ENCODE measurements around the gene DKKL1. TPM values are rescaled to one million over a fixed set of nuclear protein-coding genes. Genes with fewer than 3 reads are reported as not detected.

DKKL1 gene
- polyA plus RNA-seq, 1 donor from 2014 or later: 2.8 TPM

- no peak within 1 kb of the TSS for H3K4me3 ChIP-seq (ENCODE audit: low read length)
- H3K79me2 ChIP-seq (replicated peaks; ENCODE audit: insufficient read depth, low read length): no peaks in the 10 kb centered on the region
- no peak within 1 kb of the TSS for H2AFZ ChIP-seq (ENCODE audit: low read depth, low read length)
- no peak within 1 kb of the TSS for H3K27ac ChIP-seq (ENCODE audit: low read length)
- no peaks in the 10 kb centered on the region for H3K36me3 ChIP-seq (ENCODE audit: insufficient read depth, low read length)
- H3K4me2 ChIP-seq (ENCODE audit: low read length): no peak within 1 kb of the TSS
- no peaks in the 10 kb centered on the region for H3K27me3 ChIP-seq (ENCODE audit: insufficient read depth, low read depth, low read length)
- H4K20me1 ChIP-seq (ENCODE audit: insufficient read depth): no peaks in the 10 kb centered on the region
- no peaks in the 10 kb centered on the region for H3K9me2 ChIP-seq (ENCODE audit: insufficient read depth, low read length)
- no peaks in the 10 kb centered on the region for H3F3A ChIP-seq (ENCODE audit: insufficient read depth, low read length, poor library complexity, severe bottlenecking)
- no peaks in the 10 kb centered on the region for H3K9me3 ChIP-seq (ENCODE audit: low read length)
- H3K9ac ChIP-seq (ENCODE audit: low read length): no peak within 1 kb of the TSS
- TF ChIP-seq SMC3 (conservative IDR thresholded peaks at IDR 0.05; ENCODE audit: poor library complexity) (no peak), CTCF (IDR thresholded peaks at IDR 0.05; ENCODE audit: poor library complexity, severe bottlenecking) (no peak), TAF1 (IDR thresholded peaks at IDR 0.05; ENCODE audit: low read depth) (no peak), REST (IDR thresholded peaks at IDR 0.05; ENCODE audit: borderline replicate concordance) (no peak), EP300 (conservative IDR thresholded peaks at IDR 0.05; ENCODE audit: poor library complexity, severe bottlenecking) (no peak), RAD21 (conservative IDR thresholded peaks at IDR 0.05) (no peak), POLR2AphosphoS5 (IDR thresholded peaks at IDR 0.05) (no peak), MXI1 (conservative IDR thresholded peaks at IDR 0.05; ENCODE audit: poor library complexity, severe bottlenecking) (no peak), EZH2 (IDR thresholded peaks at IDR 0.05; ENCODE audit: borderline replicate concordance, insufficient read depth, low read length, poor library complexity, severe bottlenecking) (no peak)
Measured at GRCh38 chr19:49335071-49335783, 28.4 kb upstream of the DKKL1 start, which contains the start of gene CD37. CD37 (plus strand) TSS chr19:49335406; CDS start chr19:49335541, 135 bp downstream.

DNA sequence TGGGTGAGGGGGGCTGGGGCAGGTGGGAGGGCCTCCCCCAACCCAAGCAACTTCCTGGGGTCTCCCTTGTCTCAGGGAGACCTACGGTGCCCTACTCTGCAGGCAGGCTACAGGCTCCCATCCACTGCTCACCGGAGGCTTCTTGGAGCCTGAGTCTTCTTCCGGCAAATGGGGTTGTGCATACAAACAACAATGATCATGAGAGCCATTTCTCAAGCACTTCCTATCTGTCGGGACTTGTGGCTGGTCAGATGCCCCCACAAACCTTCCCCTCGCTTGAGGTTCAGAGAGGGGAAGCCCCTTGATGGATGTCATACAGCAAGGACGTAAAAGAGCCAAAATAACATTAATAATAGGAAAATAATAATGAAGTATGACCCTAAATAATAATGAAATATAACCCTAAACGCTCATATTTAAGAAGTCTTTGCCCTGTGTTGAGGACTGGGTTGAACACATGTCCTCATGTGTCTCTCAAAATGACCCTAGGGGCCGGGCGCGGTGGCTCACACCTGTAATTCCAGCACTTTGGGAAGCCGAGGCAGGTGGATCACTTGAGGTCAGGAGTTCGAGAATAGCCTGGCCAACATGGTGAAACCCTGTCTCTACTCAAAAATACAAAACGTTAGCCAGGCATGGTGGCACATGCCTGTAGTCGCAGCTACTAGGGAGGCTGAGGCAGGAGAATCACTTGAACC is 27.7 kb upstream of the DKKL1 start:
- Histone ChIP-seq H2AFZ (ENCODE audit: low read depth, low read length) (no peak overlapping the region), H3K9me3 (ENCODE audit: low read length) (no peaks in the 10 kb centered on the region), H3K27ac (ENCODE audit: low read length) (no peak overlapping the region), H3K27me3 (ENCODE audit: insufficient read depth, low read depth, low read length) (no peaks in the 10 kb centered on the region), H3K9ac (ENCODE audit: low read length) (no peak overlapping the region), H3K36me3 (ENCODE audit: insufficient read depth, low read length) (no peaks in the 10 kb centered on the region), H4K20me1 (ENCODE audit: insufficient read depth) (no peaks in the 10 kb centered on the region), H3K4me3 (ENCODE audit: low read length) (no peak overlapping the region), H3K9me2 (ENCODE audit: insufficient read depth, low read length) (no peaks in the 10 kb centered on the region), H3F3A (ENCODE audit: insufficient read depth, low read length, poor library complexity, severe bottlenecking) (no peaks in the 10 kb centered on the region), H3K79me2 (replicated peaks; ENCODE audit: insufficient read depth, low read length) (no peaks in the 10 kb centered on the region), H3K4me2 (ENCODE audit: low read length) (no peak overlapping the region)
- TF ChIP-seq RAD21 (conservative IDR thresholded peaks at IDR 0.05): no peak
- no peak for TF ChIP-seq MXI1 (conservative IDR thresholded peaks at IDR 0.05; ENCODE audit: poor library complexity, severe bottlenecking)
- TF ChIP-seq EZH2 (IDR thresholded peaks at IDR 0.05; ENCODE audit: borderline replicate concordance, insufficient read depth, low read length, poor library complexity, severe bottlenecking): no peak
- TF ChIP-seq CTCF (IDR thresholded peaks at IDR 0.05; ENCODE audit: poor library complexity, severe bottlenecking): no peak
- TF ChIP-seq REST (IDR thresholded peaks at IDR 0.05; ENCODE audit: borderline replicate concordance): no peak
- no peak for TF ChIP-seq EP300 (conservative IDR thresholded peaks at IDR 0.05; ENCODE audit: poor library complexity, severe bottlenecking)
- no peak for TF ChIP-seq TAF1 (IDR thresholded peaks at IDR 0.05; ENCODE audit: low read depth)
- TF ChIP-seq SMC3 (conservative IDR thresholded peaks at IDR 0.05; ENCODE audit: poor library complexity): no peak
- no peak for TF ChIP-seq POLR2AphosphoS5 (IDR thresholded peaks at IDR 0.05)
